RWPE1 (cell line): ENCODE data around the gene AMELX.

Experiments used
- CTCF ChIA-PET: fragments of 350-600 bp; sonication (Branson Sonifier 250); formaldehyde crosslinking; extraction: SDS; loops from one replicate; lab custom pipeline; 2021; lab: Yijun Ruan, JAX
- POLR2A ChIA-PET: fragments of 400-600 bp; formaldehyde crosslinking; extraction: SDS; loops from one replicate; lab custom pipeline; 2020; ENCODE audit warnings: antibody characterized with exemption; ENCODE audit not compliant: low non-redundant PET; lab: Yijun Ruan, JAX
- DNase-seq: peaks from one replicate; pipeline ENCODE4 v3.0.0; 2012; ENCODE audit warnings: low spot score
- H3K27ac ChIP-seq: fragments of 450-650 bp; 2 replicates; pipeline ENCODE4 v1.5.1; 2017
- CTCF ChIP-seq: fragments of 450-650 bp; conservative IDR thresholded peaks from 2 replicates; pipeline ENCODE4 v1.5.1; 2017; ENCODE audit warnings: low read depth, mild to moderate bottlenecking

AMELX gene

DNA sequence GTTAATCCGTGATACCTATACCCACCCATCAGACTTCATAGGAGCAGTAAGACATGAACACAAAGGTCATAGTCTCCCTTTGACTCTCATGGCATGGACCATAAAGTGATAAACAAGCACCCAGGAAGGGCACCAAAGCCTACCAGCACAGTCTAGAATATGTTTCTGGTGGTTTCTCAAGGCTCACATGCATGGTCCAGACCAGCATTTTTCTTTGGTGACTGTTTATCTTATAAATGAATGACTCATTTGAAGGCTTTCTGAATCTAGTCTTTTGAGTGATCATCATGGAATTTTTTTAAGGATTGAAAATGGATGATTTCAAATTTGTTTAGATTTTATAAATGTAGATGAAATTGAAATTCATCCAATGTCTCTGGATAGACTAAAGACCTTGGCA, 32.0 kb upstream of the AMELX start:
- no peak for TF ChIP-seq CTCF
- CTCF ChIA-PET: no interaction called here
- H3K27ac ChIP-seq: no peak overlapping the region
- DNase-seq: peak; percentile 15
- POLR2A ChIA-PET: no interaction called here

DNA sequence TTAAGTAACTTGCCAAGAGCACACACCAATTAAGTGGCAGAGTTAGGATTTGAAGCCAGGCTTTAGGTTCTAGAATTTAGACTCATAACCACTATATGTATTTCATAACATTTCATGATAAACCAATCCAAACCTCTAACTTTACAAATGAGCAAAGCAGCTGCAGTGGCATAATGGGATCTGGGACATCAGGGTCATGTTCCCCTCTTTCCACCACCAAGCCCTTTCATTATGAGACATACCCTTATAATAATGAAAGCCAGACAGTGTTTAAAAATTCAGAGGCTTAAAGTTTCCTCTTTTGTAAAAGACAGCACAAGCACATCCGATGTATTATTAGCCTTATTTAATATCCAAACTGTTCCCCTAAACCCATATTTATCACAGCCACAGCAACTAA, 28.3 kb upstream of the AMELX start:
- TF ChIP-seq CTCF: no peak
- CTCF ChIA-PET: no interaction called here
- POLR2A ChIA-PET: no interaction called here
- H3K27ac ChIP-seq: no peak overlapping the region
- no peak for DNase-seq

- TF ChIP-seq CTCF: no peak
- H3K27ac ChIP-seq: no peak overlapping the region
- ChIA-PET CTCF (no interaction called here), POLR2A (no interaction called here)
- DNase-seq: no peak
Measured at GRCh38 chrX:11265352-11265751, 27.9 kb upstream of the AMELX start.

DNA sequence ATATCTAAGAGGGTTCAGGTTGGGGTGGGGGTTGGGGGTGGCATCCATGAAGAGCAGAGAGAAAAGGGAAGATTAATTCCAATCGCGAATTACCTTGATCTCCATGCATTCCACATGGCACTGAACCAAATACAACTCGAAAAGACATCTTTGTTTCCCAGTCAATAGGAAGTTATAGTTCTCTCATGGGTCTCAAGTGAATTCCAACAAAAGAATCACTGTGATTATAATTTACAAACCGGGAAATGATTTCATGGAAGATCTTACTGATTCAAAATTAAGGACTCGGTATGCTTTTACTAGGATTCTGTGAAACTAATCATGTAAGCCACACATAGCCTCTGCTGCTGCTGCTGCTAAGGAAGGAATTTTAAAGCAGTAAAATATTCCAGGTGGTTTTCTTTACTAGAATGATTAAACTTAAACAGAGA, 26.6 kb upstream of the AMELX start:
- CTCF ChIA-PET: no interaction called here
- POLR2A ChIA-PET: no interaction called here

DNA sequence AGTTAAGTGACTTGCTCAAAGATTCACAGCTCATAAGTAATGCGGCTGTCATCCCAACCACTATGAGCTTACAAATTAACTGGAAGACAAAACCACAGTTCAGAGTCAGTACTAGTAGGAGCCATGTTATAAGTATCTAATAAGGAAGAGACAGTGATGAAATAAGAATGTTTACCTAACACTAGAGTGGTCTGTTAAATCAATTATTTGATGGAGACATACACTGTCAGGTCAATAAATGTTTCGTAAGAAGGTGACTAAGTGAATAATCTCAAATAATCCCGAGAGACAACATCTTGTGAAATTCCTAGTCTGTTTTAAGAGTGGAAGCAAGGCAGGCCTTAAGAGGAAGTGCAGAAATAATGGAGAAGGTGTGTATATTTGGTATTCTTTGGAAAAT, 25.8 kb upstream of the AMELX start:
- CTCF ChIA-PET: no interaction called here

More for the DNA sequence above, 26.6 kb upstream of the AMELX start:
- no peak for DNase-seq
- H3K27ac ChIP-seq: no peak overlapping the region
- no peak for TF ChIP-seq CTCF

GRCh38 chrX:11269006-11269405, 24.2 kb upstream of the AMELX start:
- no peak for TF ChIP-seq CTCF

More for the DNA sequence above, 25.8 kb upstream of the AMELX start:
- no peak for TF ChIP-seq CTCF
- H3K27ac ChIP-seq: no peak overlapping the region
- no peak for DNase-seq
- POLR2A ChIA-PET: no interaction called here

GRCh38 chrX:11269996-11270395, 23.2 kb upstream of the AMELX start:
- ChIA-PET CTCF (no interaction called here), POLR2A (no interaction called here)
- TF ChIP-seq CTCF: no peak
- no peak for DNase-seq
- H3K27ac ChIP-seq: no peak overlapping the region

More at GRCh38 chrX:11269006-11269405, 24.2 kb upstream of the AMELX start:
- H3K27ac ChIP-seq: no peak overlapping the region
- ChIA-PET POLR2A (no interaction called here), CTCF (no interaction called here)
- DNase-seq: no peak
